Cortex of kidney (tissue), 1 donor: ENCODE results near the gene PTTG2.

Experiments
- DNase-seq: peaks from one replicate; lab custom pipeline; 2025; lab: John Stamatoyannopoulos, UW

PTTG2 gene

GRCh38 chr4:38009949-38010348 lies 49.8 kb downstream of the PTTG2 start:
- no peak for DNase-seq
